NCI-H748 (cell line): Measurements from ENCODE around the gene CNTFR.
A peak's percentile ranks its signal among the peaks of the same experiment; 100 is the strongest.

Experiments used
- DNase-seq: peaks from one replicate; lab custom pipeline; 2025; ENCODE audit not compliant: unreplicated experiment; lab: John Stamatoyannopoulos, UW

CNTFR gene

DNA sequence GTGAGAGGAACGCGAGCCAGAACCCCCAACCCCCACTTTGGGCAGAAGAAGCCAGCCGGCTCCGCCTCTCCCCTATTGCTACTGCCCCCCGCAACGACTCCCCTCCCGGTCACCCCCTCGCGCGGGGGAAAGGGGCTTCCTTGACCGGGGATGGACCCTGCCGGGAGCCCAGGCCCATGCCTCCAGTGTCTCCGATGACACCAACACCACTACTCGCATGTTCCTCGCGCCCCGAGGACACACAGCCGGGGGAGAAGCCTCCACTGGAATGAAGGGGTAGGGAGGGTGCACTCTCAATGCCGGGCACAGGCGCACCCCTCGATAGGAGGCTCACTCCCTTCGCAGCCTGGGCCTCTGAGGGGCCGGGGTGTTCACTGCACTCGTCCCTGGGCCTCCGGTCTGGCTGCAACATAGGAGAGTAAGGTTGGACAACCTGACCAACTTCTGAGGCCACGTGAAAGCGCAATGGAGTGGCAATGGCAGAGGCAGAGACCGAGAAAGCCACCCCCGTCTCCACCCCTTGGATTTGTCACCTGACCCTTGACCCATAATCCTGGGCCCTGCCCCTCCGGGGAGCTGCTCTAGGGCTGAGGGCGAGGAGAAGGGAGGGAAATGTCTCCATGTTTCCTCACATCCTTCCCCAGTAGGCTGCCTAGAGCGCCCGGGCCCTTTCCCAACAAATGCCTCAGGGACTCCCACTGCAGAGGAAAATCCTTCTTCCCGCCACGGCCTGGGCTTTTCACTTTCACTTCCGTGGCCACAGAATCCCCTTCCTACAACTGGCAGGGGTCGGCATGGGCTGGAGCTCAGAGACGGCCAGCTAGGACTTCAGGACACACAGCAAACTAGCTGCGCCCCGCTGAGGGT, 1.1 kb upstream of the CNTFR start:
- DNase-seq, result peak; percentile 43

- peak; percentile 62 for DNase-seq
Observed at GRCh38 chr9:34588671-34589635, 571 bp downstream of the CNTFR start.

- no peak for DNase-seq
Observed at GRCh38 chr9:34587271-34587670, 2.3 kb downstream of the CNTFR start.

- DNase-seq, result no peak
Observed at GRCh38 chr9:34585946-34586669, 3.4 kb downstream of the CNTFR start.

DNA sequence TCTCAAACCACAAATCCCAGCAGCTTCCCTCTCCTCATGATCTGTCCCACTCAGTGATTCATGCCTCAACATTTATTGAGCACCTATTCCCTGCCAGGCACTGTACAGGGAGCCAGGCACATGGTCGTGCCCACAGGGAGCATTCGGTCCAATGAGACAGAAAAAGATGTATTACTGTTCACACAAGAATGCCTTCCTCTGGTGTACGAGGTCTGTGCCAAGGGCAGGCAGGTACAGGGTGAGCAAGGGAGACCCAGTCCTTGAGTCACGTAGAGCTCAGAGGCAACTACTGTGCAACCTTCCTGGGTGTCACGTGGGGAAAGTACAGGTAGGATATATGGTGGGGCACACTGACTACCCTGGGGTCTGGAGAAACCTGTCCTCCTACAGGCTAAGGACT, 4.6 kb downstream of the CNTFR start:
- DNase-seq, result no peak

DNA sequence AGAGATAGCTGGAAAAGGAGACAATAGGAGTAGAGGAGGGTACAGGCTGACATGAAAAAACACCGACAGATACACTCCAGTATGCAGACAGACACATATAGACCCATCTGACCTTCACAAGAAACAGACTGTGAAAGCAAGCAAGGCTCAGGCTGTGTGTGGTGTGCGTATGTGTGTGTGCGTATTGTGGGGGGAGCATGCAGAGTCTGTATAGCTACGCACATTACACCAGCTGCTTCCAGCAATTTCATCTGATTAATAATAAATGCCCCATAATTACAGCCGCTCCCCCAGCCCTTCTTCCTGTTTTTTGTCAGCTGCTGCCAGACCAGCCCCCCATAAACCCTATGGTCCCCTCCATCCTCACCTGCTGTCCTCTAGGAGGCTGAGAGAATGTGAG, 6.7 kb downstream of the CNTFR start:
- DNase-seq, result peak; percentile 41

DNA sequence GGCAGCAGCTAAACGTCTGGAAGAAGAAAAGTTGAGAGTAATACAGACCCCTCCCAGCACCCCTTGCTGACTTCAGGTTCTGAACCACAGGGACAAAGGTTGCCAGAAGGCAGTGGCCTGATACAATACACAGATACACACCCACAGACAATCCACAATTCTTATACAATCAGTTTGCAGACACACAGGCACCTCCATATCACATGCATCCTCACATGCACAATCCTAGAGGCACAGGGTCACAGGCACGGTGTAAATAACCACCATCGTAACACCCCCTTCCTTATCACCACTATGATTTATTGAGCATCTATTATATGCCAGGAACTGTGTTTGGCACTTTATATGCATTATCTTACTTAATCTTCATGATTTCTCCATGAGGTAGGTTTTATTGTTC, 8.2 kb downstream of the CNTFR start:
- no peak for DNase-seq

DNA sequence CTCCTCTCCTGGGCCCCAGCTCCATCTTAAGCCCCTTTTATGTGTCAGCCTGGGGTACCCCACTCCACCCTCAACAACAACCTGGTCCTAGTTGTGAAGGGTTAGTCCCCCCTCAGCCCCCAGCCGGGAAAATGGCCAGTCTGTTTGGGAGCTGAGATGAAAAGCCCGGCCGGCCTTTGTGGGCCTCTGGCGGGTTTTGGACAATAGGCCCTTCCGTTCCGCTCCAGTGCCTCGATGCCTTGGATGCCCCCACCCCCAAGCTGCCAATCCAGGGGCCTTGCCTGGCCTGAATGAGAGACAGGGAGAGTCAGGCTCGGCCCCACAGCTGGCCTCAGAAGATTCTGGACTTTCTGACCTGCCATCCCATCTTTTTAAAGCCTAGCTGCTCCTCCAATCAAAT, 9.2 kb downstream of the CNTFR start:
- DNase-seq, result peak; percentile 45

GRCh38 chr9:34579808-34580163, 9.7 kb downstream of the CNTFR start:
- DNase-seq, result no peak

DNA sequence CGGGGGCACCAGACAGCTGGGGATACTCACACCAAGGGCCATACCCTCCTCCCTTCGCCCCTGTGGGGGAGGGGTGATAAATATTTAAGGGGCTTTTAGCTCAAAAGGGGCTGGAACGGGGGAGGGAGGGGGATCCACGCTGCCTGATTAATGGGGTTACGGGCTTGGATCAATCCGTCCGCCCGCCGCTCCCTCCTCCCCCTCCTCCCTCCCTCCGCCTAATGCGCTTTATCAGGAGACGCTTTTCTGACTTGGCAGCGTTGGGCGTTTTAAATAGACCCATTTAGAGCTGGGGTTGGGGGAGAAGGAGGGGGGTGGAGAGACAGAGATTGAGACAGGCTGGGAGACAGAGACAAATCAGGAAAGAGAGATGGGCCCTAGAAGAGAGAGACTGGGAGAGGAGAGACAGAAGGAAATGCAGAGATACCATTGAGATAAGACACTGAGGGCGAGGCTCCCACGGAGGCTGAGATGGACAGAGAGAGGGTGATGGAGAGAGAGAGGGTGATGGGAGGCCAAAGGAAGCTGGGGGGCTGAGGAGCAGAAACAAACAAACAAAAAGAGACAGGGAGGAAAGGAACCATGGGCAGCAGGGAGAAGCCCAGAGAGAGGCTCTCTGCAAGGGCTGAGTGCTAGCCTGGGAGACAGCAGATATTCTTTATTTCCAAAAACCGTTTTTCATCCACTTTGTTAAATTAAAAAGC, 10.3 kb downstream of the CNTFR start:
- DNase-seq, result peak; percentile 47

DNA sequence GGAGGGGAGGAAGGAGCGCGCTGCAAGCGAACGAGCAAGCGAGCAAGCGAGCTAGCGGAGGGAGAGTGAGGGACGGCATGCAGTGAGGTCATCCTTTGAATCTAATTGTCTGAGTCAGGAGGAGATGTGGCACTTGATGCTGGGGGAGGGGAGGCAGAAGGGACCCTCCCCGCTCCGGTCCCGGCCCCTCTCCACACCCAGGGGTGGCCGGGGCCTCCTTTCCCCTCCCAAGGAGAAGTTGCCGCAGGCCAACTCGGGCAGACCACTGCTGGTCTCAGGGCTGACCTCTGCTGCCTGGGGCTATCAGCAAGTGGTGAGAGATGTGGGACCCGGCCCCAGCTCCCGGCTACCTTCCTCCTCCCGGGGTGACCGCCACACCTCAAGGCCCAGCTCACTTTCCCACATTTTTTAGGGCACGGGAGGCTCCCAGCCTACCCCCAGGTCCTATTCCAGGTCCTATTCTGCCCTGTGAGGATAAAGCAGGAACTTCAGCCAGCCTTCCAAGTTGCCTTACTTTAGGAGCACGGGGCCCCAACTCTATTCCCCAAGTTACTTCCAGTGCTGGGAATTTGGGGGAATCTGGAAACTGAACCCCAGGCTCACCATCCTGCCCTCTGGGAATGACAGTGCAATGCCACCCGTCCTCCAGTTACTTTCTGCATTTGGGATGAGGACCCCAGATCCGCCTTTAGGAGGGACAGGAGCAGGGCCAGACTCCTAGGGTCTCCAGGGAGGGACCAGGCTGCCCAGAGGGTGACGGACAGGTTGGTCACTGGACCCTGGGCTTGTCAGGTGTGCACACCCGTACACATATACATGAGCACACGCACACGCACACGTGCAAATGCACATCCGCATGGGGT, 11.1 kb downstream of the CNTFR start:
- DNase-seq, result peak; percentile 73

GRCh38 chr9:34577400-34578240, 11.9 kb downstream of the CNTFR start:
- DNase-seq, result peak; percentile 67

GRCh38 chr9:34576597-34577399, 12.7 kb downstream of the CNTFR start:
- DNase-seq, result no peak

GRCh38 chr9:34575862-34576596, 13.5 kb downstream of the CNTFR start:
- DNase-seq, result no peak

DNA sequence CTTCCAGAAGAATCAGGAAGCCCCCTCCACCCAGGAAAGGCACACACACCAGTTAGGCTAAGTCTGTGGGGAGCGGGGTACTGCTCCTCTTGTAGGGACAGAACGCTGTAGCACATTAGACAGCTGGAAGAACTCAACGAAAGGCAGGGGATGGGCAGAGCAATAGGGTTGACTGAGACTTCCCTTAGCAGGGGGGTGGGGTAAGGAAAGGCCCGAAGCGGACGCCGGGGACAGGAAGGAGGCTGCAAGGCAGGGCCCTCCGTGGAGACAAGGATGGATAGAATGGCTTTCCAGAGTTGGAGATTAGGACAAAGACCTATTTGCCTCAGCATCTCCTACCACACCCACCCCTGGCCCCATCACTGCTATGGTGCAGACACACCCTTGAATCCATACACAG, 14.3 kb downstream of the CNTFR start:
- DNase-seq, result no peak

DNA sequence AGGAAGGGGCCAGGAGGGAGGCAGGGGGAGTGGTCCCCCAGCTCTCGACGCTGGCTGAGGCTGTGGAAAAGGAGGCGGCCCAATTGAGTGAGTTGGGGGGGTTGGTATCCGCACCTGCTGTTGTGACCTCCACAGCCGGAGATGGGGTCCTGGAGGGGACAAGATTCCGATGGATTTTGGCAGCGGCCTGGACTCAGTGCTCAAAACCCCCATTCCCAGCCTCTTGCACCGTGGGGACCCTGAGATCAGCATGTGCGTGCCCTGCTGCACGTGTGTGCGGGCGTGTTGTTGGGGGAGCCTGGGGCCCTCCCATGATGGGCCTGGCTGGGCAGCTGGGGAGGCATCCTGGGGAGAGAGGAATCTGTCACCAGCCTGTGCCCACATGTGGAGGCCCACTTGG, 15.0 kb downstream of the CNTFR start:
- DNase-seq, result no peak

DNA sequence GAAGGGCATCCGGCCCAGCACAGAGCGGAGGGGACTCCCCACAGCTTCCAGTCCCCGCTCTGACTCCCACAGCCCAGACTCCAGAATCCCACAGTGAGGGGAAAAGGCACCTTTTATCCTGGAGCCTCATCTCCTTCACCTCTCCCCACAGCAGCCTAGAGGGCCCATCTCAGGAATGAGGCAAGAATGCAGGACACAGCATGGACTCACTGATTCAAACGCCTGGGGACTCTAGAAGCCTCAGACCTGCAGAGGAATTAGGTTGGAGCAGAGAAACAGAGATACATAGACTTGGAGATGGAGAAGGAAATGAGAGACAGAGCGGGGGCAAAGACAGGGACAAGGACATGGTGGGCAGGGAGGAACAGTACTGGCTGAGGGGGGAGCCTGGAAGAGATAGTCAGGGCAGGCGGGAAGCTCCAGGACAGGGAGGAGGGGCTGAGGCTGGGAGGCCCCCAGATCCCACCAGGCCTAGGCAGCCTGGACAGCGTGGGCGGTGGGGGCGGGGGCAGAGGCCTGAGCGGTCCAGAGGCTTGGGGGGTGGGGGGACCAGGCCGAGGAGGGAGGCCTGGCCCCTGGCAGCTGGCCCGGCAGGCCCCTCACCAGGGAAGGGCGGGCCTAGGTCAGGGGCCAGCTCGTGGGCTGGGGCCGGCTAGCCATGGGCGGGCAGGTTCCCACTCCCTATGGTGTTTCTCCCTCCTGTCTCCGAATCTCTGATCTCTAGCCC, 15.8 kb downstream of the CNTFR start:
- DNase-seq, result no peak
